HCT116 (cell line): Measurements from ENCODE around the gene LRCH3. TPM values are rescaled to one million over a fixed set of nuclear protein-coding genes. Genes with fewer than 3 reads are reported as not detected.

ENCODE experiments used
- ATAC-seq: fragments of 200-7000 bp; cut with Tn5 transposase; 2 replicates; pipeline ENCODE4 v1.9.1; 2020; ENCODE audit warnings: mild to moderate bottlenecking, moderate library complexity
- BruUV-seq: library from RNA; stranded (reverse); fragments of 400-500 nt; replicated peaks from 2 replicates; lab custom pipeline; 2021; lab: Mats Ljungman, UMichigan
- CTCF ChIA-PET: fragments of 300-600 bp; sonication (Branson Sonifier 250); formaldehyde crosslinking; loops from one replicate; lab custom pipeline; 2021; ENCODE audit warnings: antibody characterized with exemption; lab: Charles Lee
- POLR2A ChIA-PET: fragments of 300-600, 350-600 bp; sonication (Branson Sonifier 250); formaldehyde crosslinking; loops from one replicate; lab custom pipeline; 2021; ENCODE audit warnings: antibody characterized with exemption; lab: Charles Lee
- RAD21 ChIA-PET, 2 experiments: fragments of 300-600 bp; sonication (Branson Sonifier 250); formaldehyde crosslinking; loops; one replicate each; lab custom pipeline; 2023; ENCODE audit warnings: low total read pairs in 2 of 2; ENCODE audit not compliant: uncharacterized antibody in 2 of 2, unreplicated experiment in 2 of 2, low non-redundant PET in 1 of 2; lab: Charles Lee
- DNase-seq: peaks from one replicate; pipeline ENCODE4 v3.0.0-alpha.2; 2010; ENCODE audit warnings: low read depth, low spot score
- H2AFZ ChIP-seq: fragments of 200-600 bp; shearing (Covaris generic), sonication (generic); 2 replicates; pipeline ENCODE4 v1.6.1; 2017; ENCODE audit warnings: low read depth, mixed run types, mixed read lengths, antibody characterized with exemption, low read length; ENCODE audit not compliant: poor library complexity, severe bottlenecking
- H3K27ac ChIP-seq: 2 replicates; pipeline ENCODE4 v1.5.1; 2012; ENCODE audit warnings: low read depth, low read length
- H3K27me3 ChIP-seq: fragments of 200-600 bp; sonication (generic); 2 replicates; pipeline ENCODE4 v1.6.1; 2016; ENCODE audit warnings: mixed run types, low read length, mixed read lengths; ENCODE audit not compliant: insufficient read depth
- H3K36me3 ChIP-seq, 2 experiments: fragments of 200-500 bp in 1 of 2; fragments of 200-600 bp in 1 of 2; sonication (Bioruptor generic) in 1 of 2; sonication (generic) in 1 of 2; 2 replicates each; pipeline versions ENCODE4 v1.5.1 to v1.6.1; 2014 to 2016; ENCODE audit warnings: low read length in 2 of 2, inconsistent platforms in 1 of 2, mixed read lengths in 1 of 2, mixed run types in 1 of 2; ENCODE audit not compliant: insufficient read depth in 2 of 2, control insufficient read depth in 1 of 2
- H3K4me1 ChIP-seq, 2 experiments: fragments of 200-600 bp in 1 of 2; sonication (generic) in 1 of 2; 2 replicates each; pipeline versions ENCODE4 v1.5.1 to v1.6.1; 2012 to 2017; ENCODE audit warnings: low read length in 2 of 2, inconsistent platforms in 1 of 2, mild to moderate bottlenecking in 1 of 2, mixed read lengths in 1 of 2, mixed run types in 1 of 2, moderate library complexity in 1 of 2; ENCODE audit not compliant: insufficient read depth in 2 of 2, control insufficient read depth in 1 of 2
- H3K4me2 ChIP-seq: fragments of 200-600 bp; sonication (generic); 2 replicates; pipeline ENCODE4 v1.6.1; 2017; ENCODE audit warnings: mixed run types, low read length, mixed read lengths
- H3K4me3 ChIP-seq, 2 experiments: fragments of 200-600 bp in 1 of 2; sonication (generic) in 1 of 2; replicated peaks in 1 of 2; 2 replicates each; pipeline ENCODE4 v1.5.1; 2011 to 2016; ENCODE audit warnings: low read length in 2 of 2, control low read depth in 1 of 2, low read depth in 1 of 2, mild to moderate bottlenecking in 1 of 2, mixed read lengths in 1 of 2, mixed run types in 1 of 2
- H3K79me2 ChIP-seq: fragments of 200-600 bp; sonication (generic); 2 replicates; pipeline ENCODE4 v1.6.1; 2017; ENCODE audit warnings: mild to moderate bottlenecking, mixed run types, low read length, moderate library complexity, mixed read lengths; ENCODE audit not compliant: insufficient read depth
- H3K9ac ChIP-seq: fragments of 200-600 bp; sonication (generic); 2 replicates; pipeline ENCODE4 v1.6.1; 2016; ENCODE audit warnings: low read length, mixed read lengths
- H3K9me2 ChIP-seq: fragments of 200-600 bp; sonication (generic), shearing (Covaris generic); 2 replicates; pipeline ENCODE4 v1.6.1; 2017; ENCODE audit warnings: mixed run types, mild to moderate bottlenecking, moderate library complexity; ENCODE audit not compliant: insufficient read depth
- H3K9me3 ChIP-seq, 2 experiments: fragments of 200-500 bp in 1 of 2; fragments of 200-600 bp in 1 of 2; sonication (Bioruptor generic) in 1 of 2; sonication (generic) in 1 of 2; 2 replicates each; pipeline ENCODE4 v1.6.1; 2014 to 2017; ENCODE audit warnings: low read length in 2 of 2, mixed read lengths in 2 of 2, inconsistent platforms in 1 of 2, low read depth in 1 of 2, mild to moderate bottlenecking in 1 of 2, mixed run types in 1 of 2, moderate library complexity in 1 of 2; ENCODE audit not compliant: control insufficient read depth in 1 of 2, insufficient read depth in 1 of 2
- H4K20me1 ChIP-seq: fragments of 200-600 bp; sonication (generic), shearing (Covaris generic); 2 replicates; pipeline ENCODE4 v1.6.1; 2017; ENCODE audit warnings: mixed run types, mild to moderate bottlenecking, moderate library complexity; ENCODE audit not compliant: insufficient read depth
- CBX3 ChIP-seq: IDR thresholded peaks from 2 replicates; pipeline ENCODE4 v1.6.1; 2012; ENCODE audit warnings: low read depth
- CEBPB ChIP-seq: IDR thresholded peaks from 2 replicates; pipeline ENCODE4 v1.6.1; 2012; ENCODE audit warnings: low read depth
- EGR1 ChIP-seq: IDR thresholded peaks from 2 replicates; pipeline ENCODE4 v1.6.1; 2012; ENCODE audit warnings: low read depth
- ELF1 ChIP-seq: IDR thresholded peaks from 2 replicates; pipeline ENCODE4 v1.6.1; 2012; ENCODE audit warnings: low read depth, borderline replicate concordance
- EZH2phosphoT487 ChIP-seq: fragments of 200-600 bp; IDR thresholded peaks from 2 replicates; pipeline ENCODE4 v1.6.1; 2018; ENCODE audit warnings: antibody characterized with exemption, borderline replicate concordance
- FOSL1 ChIP-seq: IDR thresholded peaks from 2 replicates; pipeline ENCODE4 v1.6.1; 2012; ENCODE audit warnings: low read depth
- JUND ChIP-seq: IDR thresholded peaks from 2 replicates; pipeline ENCODE4 v1.6.1; 2012
- POLR2A ChIP-seq: IDR thresholded peaks from 2 replicates; pipeline ENCODE4 v1.7.0; 2011; ENCODE audit warnings: borderline replicate concordance; ENCODE audit not compliant: insufficient read depth, insufficient read length; ENCODE audit errors: extremely low read depth
- POLR2AphosphoS5 ChIP-seq: IDR thresholded peaks from 2 replicates; pipeline ENCODE4 v1.6.1; 2011; ENCODE audit warnings: mild to moderate bottlenecking, low read depth, low read length, moderate library complexity
- RAD21 ChIP-seq: IDR thresholded peaks from 2 replicates; pipeline ENCODE4 v1.6.1; 2012; ENCODE audit warnings: low read depth, mild to moderate bottlenecking
- SIN3A ChIP-seq: IDR thresholded peaks from 2 replicates; pipeline ENCODE4 v1.6.1; 2012; ENCODE audit warnings: low read depth
- SP1 ChIP-seq: IDR thresholded peaks from 2 replicates; pipeline ENCODE4 v1.6.1; 2012; ENCODE audit warnings: low read depth
- SRF ChIP-seq: IDR thresholded peaks from 2 replicates; pipeline ENCODE4 v1.6.1; 2012; ENCODE audit warnings: low read depth
- intact Hi-C: fragments of 100-400 bp; cut with micrococcal nuclease; formaldehyde crosslinking; loops from 2 replicates; pipeline ENCODE4 v1.10.0; 2022
- total RNA-seq: library from RNA; stranded (reverse); gene quantifications from one replicate; pipeline ENCODE4 v1.2.1, GENCODE V29; 2021; ENCODE audit not compliant: unreplicated experiment
- TF ChIP-seq, protein P1 (sequence below): IDR thresholded peaks from 2 replicates; pipeline ENCODE4 v1.6.1; 2012
- TF ChIP-seq, protein P2 (sequence below): IDR thresholded peaks from 2 replicates; pipeline ENCODE4 v1.6.1; 2012
- TF ChIP-seq, protein P3 (sequence below), 3 experiments: fragments of 200-600 bp in 1 of 3; sonication (generic) in 1 of 3; IDR thresholded peaks in 2 of 3; conservative IDR thresholded peaks in 1 of 3; 2 replicates each; pipeline ENCODE4 v1.5.1; 2012 to 2017; ENCODE audit warnings: low read depth in 2 of 3, low read length in 2 of 3, antibody characterized with exemption in 1 of 3, borderline replicate concordance in 1 of 3, control low read depth in 1 of 3, mild to moderate bottlenecking in 1 of 3, mixed read lengths in 1 of 3, mixed run types in 1 of 3, moderate library complexity in 1 of 3; ENCODE audit not compliant: insufficient read depth in 1 of 3

LRCH3 gene
- total RNA-seq, 1 experiment from 2014 or later: 38.1 TPM

DNA sequence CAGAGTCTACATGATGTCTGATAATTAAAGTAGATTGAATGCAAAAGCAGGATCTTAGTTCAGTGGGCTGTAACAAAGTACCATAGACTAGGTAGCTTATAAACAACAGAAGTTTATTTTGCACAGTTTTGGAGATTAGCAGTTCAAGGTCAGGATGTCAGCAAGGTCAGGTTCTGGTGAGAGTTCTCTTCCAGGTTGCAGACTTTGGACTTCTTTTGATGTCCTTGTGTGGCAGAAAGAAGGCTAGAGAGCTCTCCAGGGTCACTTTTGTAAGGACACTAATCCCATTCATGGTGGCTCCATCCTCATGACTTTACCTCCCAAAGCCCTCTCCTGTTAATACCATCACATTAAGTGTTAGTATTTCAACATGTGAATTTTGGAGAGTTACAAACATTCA, 29.3 kb upstream of the LRCH3 start:
- no TSS peak for BruUV-seq
- no peak for DNase-seq
- Histone ChIP-seq H3K36me3 (peaks cover 17 to 42% of the 10 kb centered on the region in 2 experiments), H3K4me2 (no peak overlapping the region), H3K4me1 (no peaks in the 10 kb centered on the region), H3K9ac (no peak overlapping the region), H3K27me3 (no peaks in the 10 kb centered on the region), H3K9me2 (no peaks in the 10 kb centered on the region), H4K20me1 (no peaks in the 10 kb centered on the region), H3K79me2 (peaks cover 61% of the 10 kb centered on the region), H2AFZ (no peak overlapping the region), H3K9me3 (no peaks in the 10 kb centered on the region), H3K27ac (no peak overlapping the region), H3K4me3 (no peak overlapping the region)
- ATAC-seq: no peak
- ChIA-PET POLR2A (no interaction called here), RAD21 (no interaction called here), CTCF (no interaction called here)
- intact Hi-C loops: no loop called here
- TF ChIP-seq CBX3 (no peak), SP1 (no peak), POLR2AphosphoS5 (no peak), EZH2phosphoT487 (no peak), SRF (no peak), SIN3A (no peak), FOSL1 (no peak), CEBPB (no peak)
- TF ChIP-seq, protein P1, sequence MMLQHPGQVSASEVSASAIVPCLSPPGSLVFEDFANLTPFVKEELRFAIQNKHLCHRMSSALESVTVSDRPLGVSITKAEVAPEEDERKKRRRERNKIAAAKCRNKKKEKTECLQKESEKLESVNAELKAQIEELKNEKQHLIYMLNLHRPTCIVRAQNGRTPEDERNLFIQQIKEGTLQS: no peak

DNA sequence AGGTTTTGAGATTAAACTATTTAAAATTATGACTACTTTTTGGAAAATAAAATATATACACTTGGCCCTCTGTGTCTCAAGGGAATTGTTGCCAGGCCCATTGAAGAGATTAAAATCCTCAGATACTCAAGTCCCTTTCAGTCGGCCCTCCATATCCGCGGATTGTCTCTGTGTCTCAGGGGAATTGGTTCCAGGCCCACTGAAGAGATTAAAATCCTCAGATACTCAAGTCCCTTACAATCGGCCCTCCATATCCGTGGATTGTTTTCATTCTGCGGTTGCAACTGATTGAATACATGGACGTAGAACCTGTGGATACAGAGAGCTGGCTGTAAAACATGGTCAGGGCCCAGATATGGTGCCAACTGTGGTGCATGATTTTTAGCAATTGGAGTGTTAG, 15.7 kb upstream of the LRCH3 start:
- Histone ChIP-seq H3K27me3 (no peaks in the 10 kb centered on the region), H3K79me2 (peaks cover 10% of the 10 kb centered on the region; the same call in 1 of the 2 replicates), H3K4me1 (no peaks in the 10 kb centered on the region), H3K9me2 (no peaks in the 10 kb centered on the region), H3K27ac (no peak overlapping the region), H3K4me2 (no peak overlapping the region), H4K20me1 (no peaks in the 10 kb centered on the region), H3K9me3 (no peaks in the 10 kb centered on the region), H2AFZ (no peak overlapping the region), H3K9ac (no peak overlapping the region), H3K36me3 (peaks cover 30 to 50% of the 10 kb centered on the region in 2 experiments), H3K4me3 (no peak overlapping the region)
- RAD21 ChIA-PET: no interaction called here
- CTCF ChIA-PET: no interaction called here
- ATAC-seq: no peak
- BruUV-seq: no TSS peak
- no peak for DNase-seq
- intact Hi-C loops: no loop called here
- POLR2A ChIA-PET: no interaction called here
- TF ChIP-seq JUND (no peak), POLR2A (no peak), ELF1 (no peak), CBX3 (no peak), FOSL1 (no peak), EGR1 (no peak), CEBPB (no peak), RAD21 (no peak)
- TF ChIP-seq, protein P2, sequence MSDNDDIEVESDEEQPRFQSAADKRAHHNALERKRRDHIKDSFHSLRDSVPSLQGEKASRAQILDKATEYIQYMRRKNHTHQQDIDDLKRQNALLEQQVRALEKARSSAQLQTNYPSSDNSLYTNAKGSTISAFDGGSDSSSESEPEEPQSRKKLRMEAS: no peak
- TF ChIP-seq, protein P3, sequence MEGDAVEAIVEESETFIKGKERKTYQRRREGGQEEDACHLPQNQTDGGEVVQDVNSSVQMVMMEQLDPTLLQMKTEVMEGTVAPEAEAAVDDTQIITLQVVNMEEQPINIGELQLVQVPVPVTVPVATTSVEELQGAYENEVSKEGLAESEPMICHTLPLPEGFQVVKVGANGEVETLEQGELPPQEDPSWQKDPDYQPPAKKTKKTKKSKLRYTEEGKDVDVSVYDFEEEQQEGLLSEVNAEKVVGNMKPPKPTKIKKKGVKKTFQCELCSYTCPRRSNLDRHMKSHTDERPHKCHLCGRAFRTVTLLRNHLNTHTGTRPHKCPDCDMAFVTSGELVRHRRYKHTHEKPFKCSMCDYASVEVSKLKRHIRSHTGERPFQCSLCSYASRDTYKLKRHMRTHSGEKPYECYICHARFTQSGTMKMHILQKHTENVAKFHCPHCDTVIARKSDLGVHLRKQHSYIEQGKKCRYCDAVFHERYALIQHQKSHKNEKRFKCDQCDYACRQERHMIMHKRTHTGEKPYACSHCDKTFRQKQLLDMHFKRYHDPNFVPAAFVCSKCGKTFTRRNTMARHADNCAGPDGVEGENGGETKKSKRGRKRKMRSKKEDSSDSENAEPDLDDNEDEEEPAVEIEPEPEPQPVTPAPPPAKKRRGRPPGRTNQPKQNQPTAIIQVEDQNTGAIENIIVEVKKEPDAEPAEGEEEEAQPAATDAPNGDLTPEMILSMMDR (IDR thresholded peaks at IDR 0.05 in 2 of 3, conservative IDR thresholded peaks at IDR 0.05 in 1 of 3; ENCODE audit: borderline replicate concordance in 1 of 3, insufficient read depth in 1 of 3, low read depth in 2 of 3, low read length in 2 of 3): no peak
